ENCODE data around the gene AGRN.
A peak's percentile ranks its signal among the peaks of the same experiment; 100 is the strongest.

Gene AGRN

DNA sequence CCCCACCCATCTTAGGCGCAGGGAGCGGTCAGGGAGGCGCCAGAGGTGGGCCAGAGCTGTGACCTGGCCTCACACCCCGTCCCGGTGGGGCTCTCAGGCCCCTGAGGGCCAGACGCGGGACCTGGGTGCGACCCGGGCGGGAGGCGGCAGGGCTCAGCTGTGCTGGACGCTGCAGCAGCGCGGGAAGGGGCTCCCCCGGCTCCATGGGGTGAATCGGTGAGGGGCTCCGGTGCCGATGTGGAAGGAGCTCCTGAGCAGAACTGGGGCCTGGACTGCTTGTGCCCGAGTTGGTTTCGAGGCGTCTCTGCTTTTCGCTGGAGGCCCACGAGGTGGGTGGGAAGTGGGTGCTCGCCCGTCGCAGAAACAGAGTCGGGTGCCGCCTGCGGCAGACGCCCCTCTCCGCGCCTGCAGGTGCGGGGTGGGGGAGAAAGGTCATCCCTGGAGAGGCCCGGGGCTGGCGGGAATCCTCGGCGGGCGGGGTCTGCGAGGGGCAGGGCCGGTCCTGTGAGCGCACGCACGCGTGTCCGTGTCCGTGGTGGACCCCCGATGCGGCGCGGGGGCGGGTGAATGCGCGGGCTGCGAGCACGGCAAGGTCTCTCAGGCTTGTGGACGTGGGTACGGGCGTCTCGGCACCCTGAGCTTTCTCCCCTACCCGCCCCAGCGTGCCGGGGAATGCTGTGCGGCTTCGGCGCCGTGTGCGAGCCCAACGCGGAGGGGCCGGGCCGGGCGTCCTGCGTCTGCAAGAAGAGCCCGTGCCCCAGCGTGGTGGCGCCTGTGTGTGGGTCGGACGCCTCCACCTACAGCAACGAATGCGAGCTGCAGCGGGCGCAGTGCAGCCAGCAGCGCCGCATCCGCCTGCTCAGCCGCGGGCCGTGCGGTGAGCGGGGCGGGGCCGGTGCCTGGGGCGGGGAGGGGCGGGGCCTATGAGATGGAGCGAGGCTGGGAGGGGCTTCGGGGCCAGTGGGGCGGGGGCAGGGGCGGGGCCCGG lies 20.4 kb downstream of the AGRN start:
- DNase-seq, result peak; percentile 91

- no peak for DNase-seq
Measured at GRCh38 chr1:1041092-1041523, 21.2 kb downstream of the AGRN start.

- no peak for DNase-seq
Measured at GRCh38 chr1:1041873-1042272, 22.0 kb downstream of the AGRN start.

DNA sequence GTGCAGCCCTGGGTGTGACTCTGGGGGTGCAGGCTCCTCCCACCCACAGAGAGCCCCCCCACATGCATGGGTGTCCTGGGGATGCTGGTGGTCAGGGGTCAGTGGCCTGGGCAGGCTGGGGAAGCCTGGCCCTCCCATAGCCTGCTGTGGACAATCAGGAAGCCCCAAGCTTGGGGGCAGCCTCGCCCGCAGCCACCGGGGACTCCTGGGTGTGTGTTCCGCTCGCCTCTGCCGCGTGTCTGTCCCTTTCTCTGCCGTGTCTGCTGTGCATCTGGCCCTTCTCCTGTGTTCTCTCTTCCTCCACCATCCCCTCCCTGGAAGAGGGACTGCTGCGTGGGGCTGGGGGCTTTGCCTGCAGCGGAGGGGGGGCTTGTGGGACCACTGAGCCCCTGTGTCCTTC lies 22.9 kb downstream of the AGRN start:
- no peak for DNase-seq

- DNase-seq, result no peak
Measured at GRCh38 chr1:1043411-1043810, 23.5 kb downstream of the AGRN start.

DNA sequence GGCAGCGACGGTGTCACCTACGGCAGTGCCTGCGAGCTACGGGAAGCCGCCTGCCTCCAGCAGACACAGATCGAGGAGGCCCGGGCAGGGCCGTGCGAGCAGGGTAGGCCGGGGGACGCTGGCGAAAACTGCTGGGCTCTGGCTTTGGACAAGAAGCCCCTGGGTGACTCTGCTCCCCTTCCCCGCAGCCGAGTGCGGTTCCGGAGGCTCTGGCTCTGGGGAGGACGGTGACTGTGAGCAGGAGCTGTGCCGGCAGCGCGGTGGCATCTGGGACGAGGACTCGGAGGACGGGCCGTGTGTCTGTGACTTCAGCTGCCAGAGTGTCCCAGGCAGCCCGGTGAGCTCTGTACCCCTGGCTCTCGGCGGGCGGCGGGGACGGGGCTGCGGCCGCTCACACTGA lies 24.0 kb downstream of the AGRN start:
- no peak for DNase-seq

- DNase-seq, result no peak
Measured at GRCh38 chr1:1044455-1045078, 24.6 kb downstream of the AGRN start.

- no peak for DNase-seq
Measured at GRCh38 chr1:1045129-1045528, 25.2 kb downstream of the AGRN start.

GRCh38 chr1:1046243-1046642 lies 26.3 kb downstream of the AGRN start:
- no peak for DNase-seq

GRCh38 chr1:1046767-1047166 lies 26.8 kb downstream of the AGRN start:
- DNase-seq, result no peak

DNA sequence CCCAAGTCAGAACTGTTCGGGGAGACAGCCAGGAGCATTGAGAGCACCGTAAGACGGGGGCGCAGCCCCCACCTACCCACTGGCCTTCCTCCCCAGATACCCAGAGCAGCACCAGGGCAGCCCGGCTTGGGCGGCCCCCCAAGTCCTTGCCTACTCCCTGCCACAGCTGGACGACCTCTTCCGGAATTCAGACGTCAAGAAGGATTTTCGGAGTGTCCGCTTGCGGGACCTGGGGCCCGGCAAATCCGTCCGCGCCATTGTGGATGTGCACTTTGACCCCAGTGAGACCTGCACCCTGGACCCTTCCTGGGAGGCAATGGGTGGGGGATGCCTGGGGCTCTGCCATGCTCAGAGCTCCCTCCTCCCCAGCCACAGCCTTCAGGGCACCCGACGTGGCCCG lies 27.5 kb downstream of the AGRN start:
- DNase-seq, result no peak

- no peak for DNase-seq
Measured at GRCh38 chr1:1047963-1048362, 28.0 kb downstream of the AGRN start.

DNA sequence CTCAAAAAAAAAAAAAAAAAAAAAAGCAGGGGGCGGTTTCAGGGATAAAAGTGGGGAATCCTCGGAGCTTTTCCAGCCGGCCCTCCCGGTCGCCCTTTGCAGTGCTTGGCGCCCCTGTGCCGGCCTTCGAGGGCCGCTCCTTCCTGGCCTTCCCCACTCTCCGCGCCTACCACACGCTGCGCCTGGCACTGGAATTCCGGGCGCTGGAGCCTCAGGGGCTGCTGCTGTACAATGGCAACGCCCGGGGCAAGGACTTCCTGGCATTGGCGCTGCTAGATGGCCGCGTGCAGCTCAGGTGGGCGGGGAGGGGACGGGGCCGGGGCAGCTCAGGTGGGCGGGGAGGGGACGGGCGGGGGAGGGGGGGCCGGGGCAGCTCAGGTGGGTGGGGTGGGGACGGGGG lies 28.8 kb downstream of the AGRN start:
- no peak for DNase-seq

- DNase-seq, result no peak
Measured at GRCh38 chr1:1049318-1050165, 29.6 kb downstream of the AGRN start.

- no peak for DNase-seq
Measured at GRCh38 chr1:1050577-1051052, 30.7 kb downstream of the AGRN start.

DNA sequence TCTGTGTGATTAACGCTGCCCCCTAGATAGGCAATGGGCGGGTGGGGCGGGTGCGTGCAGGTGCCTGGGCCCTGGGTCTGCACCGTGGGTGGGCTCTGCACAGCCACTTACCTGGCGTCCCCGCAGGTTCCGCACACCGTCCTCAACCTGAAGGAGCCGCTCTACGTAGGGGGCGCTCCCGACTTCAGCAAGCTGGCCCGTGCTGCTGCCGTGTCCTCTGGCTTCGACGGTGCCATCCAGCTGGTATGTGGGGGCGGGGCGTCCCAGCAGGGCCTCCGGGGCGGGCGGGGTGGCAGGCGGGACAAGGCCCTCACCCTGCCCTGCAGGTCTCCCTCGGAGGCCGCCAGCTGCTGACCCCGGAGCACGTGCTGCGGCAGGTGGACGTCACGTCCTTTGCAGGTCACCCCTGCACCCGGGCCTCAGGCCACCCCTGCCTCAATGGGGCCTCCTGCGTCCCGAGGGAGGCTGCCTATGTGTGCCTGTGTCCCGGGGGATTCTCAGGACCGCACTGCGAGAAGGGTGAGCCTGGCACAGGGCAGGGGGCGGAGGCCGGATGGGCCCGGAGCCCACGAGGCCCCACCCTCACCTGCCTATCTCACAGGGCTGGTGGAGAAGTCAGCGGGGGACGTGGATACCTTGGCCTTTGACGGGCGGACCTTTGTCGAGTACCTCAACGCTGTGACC lies 31.3 kb downstream of the AGRN start:
- no peak for DNase-seq

DNA sequence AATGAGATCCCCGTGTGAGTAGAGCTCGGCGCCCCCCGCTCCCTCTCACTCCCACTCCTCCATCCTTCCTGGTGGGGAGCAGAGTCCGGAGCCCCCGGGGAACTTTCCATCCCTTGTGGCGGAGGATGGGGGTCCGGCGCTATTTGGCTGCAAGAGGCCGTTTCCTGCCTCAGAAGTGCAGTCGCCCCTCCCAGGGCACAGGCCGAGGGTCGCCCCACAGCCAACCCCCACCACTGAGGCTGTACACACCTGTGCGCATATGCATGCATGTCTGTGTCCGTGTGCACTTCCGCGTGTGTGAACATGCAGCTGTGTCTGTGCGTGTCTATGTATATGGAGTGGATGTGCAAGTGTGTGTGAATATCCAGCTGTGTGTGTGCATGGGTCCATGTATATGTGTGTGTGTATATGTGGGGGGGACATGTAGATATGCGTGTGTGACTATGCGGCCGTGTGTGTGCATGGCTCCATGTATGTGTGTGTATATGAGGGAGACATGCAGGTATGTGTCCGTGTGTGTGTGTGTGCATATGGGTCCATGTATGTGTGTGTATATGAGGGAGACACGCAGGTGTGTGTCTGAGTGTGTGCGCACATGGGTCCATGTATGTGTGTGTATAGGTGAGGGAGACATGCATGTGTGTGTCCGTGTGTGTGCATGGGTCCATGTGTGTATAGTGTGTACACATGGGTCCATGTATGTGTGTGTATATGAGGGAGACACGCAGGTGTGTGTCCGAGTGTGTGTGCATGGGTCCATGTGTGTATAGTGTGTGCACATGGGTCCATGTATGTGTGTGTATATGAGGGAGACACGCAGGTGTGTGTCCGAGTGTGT lies 32.3 kb downstream of the AGRN start:
- DNase-seq, result no peak

DNA sequence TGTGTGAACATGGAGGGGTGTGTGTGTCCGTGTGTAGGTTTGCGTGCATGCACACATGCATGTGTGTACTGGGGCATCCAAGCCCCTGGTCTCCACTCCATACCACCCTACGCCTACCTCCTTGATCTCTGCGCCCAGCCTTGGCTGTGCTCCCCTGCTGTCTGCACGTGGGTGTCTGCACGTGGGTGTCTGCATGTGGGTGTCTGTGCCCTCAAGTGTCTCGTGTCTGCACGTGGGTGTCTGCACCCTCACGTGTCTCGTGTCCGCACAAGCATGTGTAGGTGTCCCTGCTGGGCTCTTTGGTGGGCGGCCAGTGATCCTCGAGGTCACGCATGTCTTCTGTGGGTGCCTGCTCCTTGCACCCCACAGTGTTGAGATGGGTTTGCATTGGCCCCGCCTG lies 33.1 kb downstream of the AGRN start:
- no peak for DNase-seq

- DNase-seq, result no peak
Measured at GRCh38 chr1:1053682-1054081, 33.8 kb downstream of the AGRN start.

- no peak for DNase-seq
Measured at GRCh38 chr1:1054099-1054700, 34.3 kb downstream of the AGRN start.

DNA sequence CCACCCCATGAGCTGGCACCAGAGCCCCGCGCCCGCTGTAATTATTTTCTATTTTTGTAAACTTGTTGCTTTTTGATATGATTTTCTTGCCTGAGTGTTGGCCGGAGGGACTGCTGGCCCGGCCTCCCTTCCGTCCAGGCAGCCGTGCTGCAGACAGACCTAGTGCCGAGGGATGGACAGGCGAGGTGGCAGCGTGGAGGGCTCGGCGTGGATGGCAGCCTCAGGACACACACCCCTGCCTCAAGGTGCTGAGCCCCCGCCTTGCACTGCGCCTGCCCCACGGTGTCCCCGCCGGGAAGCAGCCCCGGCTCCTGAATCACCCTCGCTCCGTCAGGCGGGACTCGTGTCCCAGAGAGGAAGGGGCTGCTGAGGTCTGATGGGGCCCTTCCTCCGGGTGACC lies 35.1 kb downstream of the AGRN start:
- no peak for DNase-seq

Data from RPMI8226 (cell line).